IPS-NIHi7 (cell line): ENCODE measurements around the gene TOGARAM2.
A peak's percentile ranks its signal among the peaks of the same experiment; 100 is the strongest.

ENCODE experiments used
- DNase-seq: peaks from one replicate; pipeline ENCODE4 v3.0.0; 2012; ENCODE audit warnings: mixed read lengths; ENCODE audit errors: extremely low spot score

TOGARAM2 gene

GRCh38 chr2:29053223-29053622 is 72.1 kb downstream of the TOGARAM2 start:
- DNase-seq: peak; percentile 76

GRCh38 chr2:29053670-29054400 is 72.7 kb downstream of the TOGARAM2 start:
- no peak for DNase-seq

- no peak for DNase-seq
These were observed 73.3 kb downstream of the TOGARAM2 start for GRCh38 chr2:29054430-29054829.

GRCh38 chr2:29055601-29056000 is 74.5 kb downstream of the TOGARAM2 start:
- DNase-seq: no peak

GRCh38 chr2:29056452-29056851 is 75.4 kb downstream of the TOGARAM2 start:
- DNase-seq: no peak

- no peak for DNase-seq
These were observed 75.9 kb downstream of the TOGARAM2 start for GRCh38 chr2:29057006-29057405.

- DNase-seq: no peak
These were observed 78.5 kb downstream of the TOGARAM2 start for GRCh38 chr2:29059624-29060023.

GRCh38 chr2:29060441-29060840 is 79.3 kb downstream of the TOGARAM2 start:
- no peak for DNase-seq

- DNase-seq: no peak
These were observed 80.1 kb downstream of the TOGARAM2 start for GRCh38 chr2:29061176-29061575.

GRCh38 chr2:29061616-29062015 is 80.5 kb downstream of the TOGARAM2 start:
- DNase-seq: no peak

GRCh38 chr2:29062371-29062770 is 81.3 kb downstream of the TOGARAM2 start:
- no peak for DNase-seq

GRCh38 chr2:29063056-29063455 is 82.0 kb downstream of the TOGARAM2 start:
- no peak for DNase-seq

GRCh38 chr2:29063646-29064345 is 82.7 kb downstream of the TOGARAM2 start:
- no peak for DNase-seq

GRCh38 chr2:29064346-29064715 is 83.2 kb downstream of the TOGARAM2 start:
- DNase-seq: no peak

- DNase-seq: no peak
These were observed 83.6 kb downstream of the TOGARAM2 start for GRCh38 chr2:29064746-29065067.

- no peak for DNase-seq
These were observed 84.1 kb downstream of the TOGARAM2 start for GRCh38 chr2:29065068-29065811.

- no peak for DNase-seq
These were observed 85.3 kb downstream of the TOGARAM2 start for GRCh38 chr2:29066271-29066860.

GRCh38 chr2:29066997-29067605 is 86.0 kb downstream of the TOGARAM2 start:
- no peak for DNase-seq

- DNase-seq: no peak
These were observed 87.4 kb downstream of the TOGARAM2 start for GRCh38 chr2:29068513-29068912.

GRCh38 chr2:29070526-29070925 is 89.4 kb downstream of the TOGARAM2 start:
- DNase-seq: no peak

- DNase-seq: no peak
These were observed 90.2 kb downstream of the TOGARAM2 start for GRCh38 chr2:29071032-29071975.
